Stimulated activated memory B cell treated with anti-CD40 and anti-IgM and Interleukin-4, amounts not matched to agents 10 μg/mL and 1 μg/mL and 100 μg/mL, for 72 hours (primary cell): ENCODE data around the gene IL17RD.
A peak's percentile ranks its signal among the peaks of the same experiment; 100 is the strongest.
"Not testable (repeated sequence)": the region's sequence is repeated elsewhere in the genome, so short reads cannot be mapped to it uniquely, and the experiment has no call there.

Experiments
- ATAC-seq: fragments of 150-1000 bp; cut with Tn5 transposase; 2 replicates; pipeline ENCODE4 v1.10.0; 2021
- H3K27ac Mint-ChIP-seq: one replicate; pipeline ENCODE4 v1.8.0; 2022; ENCODE audit warnings: mild to moderate bottlenecking, mixed read lengths
- H3K27me3 Mint-ChIP-seq: one replicate; pipeline ENCODE4 v1.8.0; 2022; ENCODE audit warnings: mixed read lengths
- H3K36me3 Mint-ChIP-seq: one replicate; pipeline ENCODE4 v1.8.0; 2022; ENCODE audit warnings: mixed read lengths
- H3K4me1 Mint-ChIP-seq: one replicate; pipeline ENCODE4 v1.8.0; 2022; ENCODE audit warnings: mixed read lengths
- H3K4me3 Mint-ChIP-seq: one replicate; pipeline ENCODE4 v1.8.0; 2022; ENCODE audit warnings: mild to moderate bottlenecking, moderate library complexity, mixed read lengths
- H3K9me3 Mint-ChIP-seq: one replicate; pipeline ENCODE4 v1.8.0; 2022; ENCODE audit warnings: mixed read lengths

IL17RD gene

GRCh38 chr3:57097536-57097935 is 67.6 kb downstream of the IL17RD start:
- Mint-ChIP-seq H3K4me3 (no peak overlapping the region), H3K36me3 (no peaks in the 10 kb centered on the region), H3K9me3 (no peaks in the 10 kb centered on the region), H3K4me1 (peaks cover 7% of the 10 kb centered on the region), H3K27me3 (no peaks in the 10 kb centered on the region), H3K27ac (no peak overlapping the region)
- no peak for ATAC-seq

GRCh38 chr3:57095363-57095762 is 69.8 kb downstream of the IL17RD start:
- ATAC-seq: no peak
- Mint-ChIP-seq H3K27ac (no peak overlapping the region), H3K9me3 (no peaks in the 10 kb centered on the region), H3K4me3 (no peak overlapping the region), H3K27me3 (no peaks in the 10 kb centered on the region), H3K36me3 (no peaks in the 10 kb centered on the region), H3K4me1 (peaks cover 7% of the 10 kb centered on the region)

GRCh38 chr3:57094575-57094974 is 70.6 kb downstream of the IL17RD start:
- peaks cover 2% of the 10 kb centered on the region for H3K27me3 Mint-ChIP-seq
- no peaks in the 10 kb centered on the region for H3K36me3 Mint-ChIP-seq
- no peaks in the 10 kb centered on the region for H3K9me3 Mint-ChIP-seq
- no peak overlapping the region for H3K4me3 Mint-ChIP-seq
- no peak for ATAC-seq
- peaks cover 7% of the 10 kb centered on the region for H3K4me1 Mint-ChIP-seq
- no peak overlapping the region for H3K27ac Mint-ChIP-seq

- Mint-ChIP-seq H3K27ac (no peak overlapping the region), H3K4me1 (peaks cover 7% of the 10 kb centered on the region), H3K27me3 (peaks cover 7% of the 10 kb centered on the region), H3K9me3 (no peaks in the 10 kb centered on the region), H3K4me3 (no peak overlapping the region), H3K36me3 (no peaks in the 10 kb centered on the region)
- no peak for ATAC-seq
Observed at GRCh38 chr3:57093971-57094535, 71.1 kb downstream of the IL17RD start.

- H3K27ac Mint-ChIP-seq: no peak overlapping the region
Observed at GRCh38 chr3:57093489-57093888, 71.7 kb downstream of the IL17RD start.

GRCh38 chr3:57091521-57092273 is 73.5 kb downstream of the IL17RD start:
- Mint-ChIP-seq H3K27ac (no peak overlapping the region), H3K27me3 (peaks cover 10% of the 10 kb centered on the region), H3K36me3 (no peaks in the 10 kb centered on the region), H3K9me3 (no peaks in the 10 kb centered on the region), H3K4me3 (no peak overlapping the region), H3K4me1 (peaks cover 7% of the 10 kb centered on the region)
- no peak for ATAC-seq

More at GRCh38 chr3:57093489-57093888, 71.7 kb downstream of the IL17RD start:
- Mint-ChIP-seq H3K27me3 (peaks cover 10% of the 10 kb centered on the region), H3K9me3 (no peaks in the 10 kb centered on the region), H3K4me3 (no peak overlapping the region), H3K36me3 (no peaks in the 10 kb centered on the region), H3K4me1 (peaks cover 7% of the 10 kb centered on the region)
- ATAC-seq: no peak

GRCh38 chr3:57089043-57089442 is 76.1 kb downstream of the IL17RD start:
- no peak for ATAC-seq
- Mint-ChIP-seq H3K4me3 (no peak overlapping the region), H3K27ac (no peak overlapping the region), H3K4me1 (peaks cover 2% of the 10 kb centered on the region), H3K36me3 (no peaks in the 10 kb centered on the region), H3K9me3 (no peaks in the 10 kb centered on the region), H3K27me3 (peaks cover 10% of the 10 kb centered on the region)

GRCh38 chr3:57088503-57088902 is 76.7 kb downstream of the IL17RD start:
- no peak for ATAC-seq
- Mint-ChIP-seq H3K27ac (no peak overlapping the region), H3K27me3 (peaks cover 10% of the 10 kb centered on the region), H3K4me1 (no peaks in the 10 kb centered on the region), H3K36me3 (no peaks in the 10 kb centered on the region), H3K4me3 (no peak overlapping the region), H3K9me3 (no peaks in the 10 kb centered on the region)

- Mint-ChIP-seq H3K36me3 (no peaks in the 10 kb centered on the region), H3K9me3 (no peaks in the 10 kb centered on the region)
- ATAC-seq: no peak
Observed at GRCh38 chr3:57087361-57088092, 77.6 kb downstream of the IL17RD start.

GRCh38 chr3:57086201-57086600 is 79.0 kb downstream of the IL17RD start:
- no peak overlapping the region for H3K27ac Mint-ChIP-seq
- no peaks in the 10 kb centered on the region for H3K9me3 Mint-ChIP-seq
- peaks cover 11% of the 10 kb centered on the region for H3K27me3 Mint-ChIP-seq
- ATAC-seq: no peak
- no peak overlapping the region for H3K4me3 Mint-ChIP-seq
- no peaks in the 10 kb centered on the region for H3K4me1 Mint-ChIP-seq
- no peaks in the 10 kb centered on the region for H3K36me3 Mint-ChIP-seq

More at GRCh38 chr3:57087361-57088092, 77.6 kb downstream of the IL17RD start:
- Mint-ChIP-seq H3K4me1 (no peaks in the 10 kb centered on the region), H3K27me3 (peaks cover 10% of the 10 kb centered on the region), H3K27ac (no peak overlapping the region), H3K4me3 (no peak overlapping the region)

- H3K36me3 Mint-ChIP-seq: no peaks in the 10 kb centered on the region
- no peak overlapping the region for H3K4me3 Mint-ChIP-seq
Observed at GRCh38 chr3:57085211-57085610, 79.9 kb downstream of the IL17RD start.

GRCh38 chr3:57083266-57083995 is 81.7 kb downstream of the IL17RD start:
- not testable (repeated sequence) for H3K36me3 Mint-ChIP-seq, ATAC-seq, H3K4me1 Mint-ChIP-seq, H3K9me3 Mint-ChIP-seq, H3K27ac Mint-ChIP-seq, H3K4me3 Mint-ChIP-seq
- peaks cover 15% of the 10 kb centered on the region for H3K27me3 Mint-ChIP-seq

More at GRCh38 chr3:57085211-57085610, 79.9 kb downstream of the IL17RD start:
- no peak for ATAC-seq
- no peaks in the 10 kb centered on the region for H3K4me1 Mint-ChIP-seq
- H3K9me3 Mint-ChIP-seq: no peaks in the 10 kb centered on the region
- H3K27me3 Mint-ChIP-seq: peaks cover 21% of the 10 kb centered on the region
- H3K27ac Mint-ChIP-seq: no peak overlapping the region

GRCh38 chr3:57082481-57082880 is 82.7 kb downstream of the IL17RD start:
- ATAC-seq: no peak
- Mint-ChIP-seq H3K27me3 (peaks cover 24% of the 10 kb centered on the region), H3K4me1 (peaks cover 10% of the 10 kb centered on the region), H3K36me3 (no peaks in the 10 kb centered on the region), H3K4me3 (no peak overlapping the region), H3K27ac (no peak overlapping the region), H3K9me3 (no peaks in the 10 kb centered on the region)

- H3K4me1 Mint-ChIP-seq: peaks cover 20% of the 10 kb centered on the region
- H3K9me3 Mint-ChIP-seq: no peaks in the 10 kb centered on the region
- no peak for ATAC-seq
- H3K4me3 Mint-ChIP-seq: no peak overlapping the region
- H3K27me3 Mint-ChIP-seq: peaks cover 37% of the 10 kb centered on the region
- H3K36me3 Mint-ChIP-seq: no peaks in the 10 kb centered on the region
- H3K27ac Mint-ChIP-seq: no peak overlapping the region
Observed at GRCh38 chr3:57081173-57081572, 84.0 kb downstream of the IL17RD start.

- H3K9me3 Mint-ChIP-seq: no peaks in the 10 kb centered on the region
- H3K4me1 Mint-ChIP-seq: peaks cover 20% of the 10 kb centered on the region
- peaks cover 47% of the 10 kb centered on the region for H3K27me3 Mint-ChIP-seq
- peak overlapping the region; percentile 22 for H3K4me3 Mint-ChIP-seq
- H3K27ac Mint-ChIP-seq: no peak overlapping the region
- ATAC-seq: no peak
- no peaks in the 10 kb centered on the region for H3K36me3 Mint-ChIP-seq
Observed at GRCh38 chr3:57080171-57080570, 85.0 kb downstream of the IL17RD start.
